OCI-LY3 (cell line): ENCODE data around the gene CBFA2T2.

Experiments used
- CTCF ChIP-seq: fragments of 200-600, 300-600 bp; sonication (generic); IDR thresholded peaks from 2 replicates; pipeline ENCODE4 v1.5.1; 2014; ENCODE audit warnings: antibody characterized with exemption, low read length, low read depth
- EZH2phosphoT487 ChIP-seq: fragments of 200-600 bp; shearing (Covaris generic); IDR thresholded peaks from 2 replicates; pipeline ENCODE4 v1.6.1; 2018; ENCODE audit warnings: antibody characterized with exemption, mixed run types, low read depth

- TF ChIP-seq CTCF: no peak
- no peak for TF ChIP-seq EZH2phosphoT487
Measured at GRCh38 chr20:33604991-33605370, 115.1 kb downstream of the CBFA2T2 start.
